Measurements from ENCODE around the gene CDKN2C. TPM values are rescaled to one million over a fixed set of nuclear protein-coding genes. Genes with fewer than 3 reads are reported as not detected.

Gene CDKN2C
- total RNA-seq, 1 experiment from 2014 or later, result not detected

GRCh38 chr1:50973875-50974617 lies 4.0 kb downstream of the CDKN2C start:
- H3K27ac Mint-ChIP-seq, result no peak overlapping the region
- H3K36me3 Mint-ChIP-seq, result no peaks in the 10 kb centered on the region
- TF ChIP-seq FOXP1 (CRISPR knock-in tag; IDR thresholded peaks at IDR 0.05; ENCODE audit: borderline replicate concordance) (no peak), ZNF425 (CRISPR knock-in tag; conservative IDR thresholded peaks at IDR 0.05) (no peak), AFF4 (CRISPR knock-in tag; IDR thresholded peaks at IDR 0.05; ENCODE audit: borderline replicate concordance) (no peak), ZNF138 (CRISPR knock-in tag; conservative IDR thresholded peaks at IDR 0.05) (no peak), FOXJ3 (CRISPR knock-in tag; IDR thresholded peaks at IDR 0.05; ENCODE audit: borderline replicate concordance) (no peak), USF1 (CRISPR knock-in tag; IDR thresholded peaks at IDR 0.05) (no peak), MLX (CRISPR knock-in tag; IDR thresholded peaks at IDR 0.05) (no peak), HMGXB4 (CRISPR knock-in tag; IDR thresholded peaks at IDR 0.05) (no peak), ZNF512 (CRISPR knock-in tag; IDR thresholded peaks at IDR 0.05; ENCODE audit: borderline replicate concordance) (no peak), TP53 (CRISPR knock-in tag; IDR thresholded peaks at IDR 0.05) (no peak), JUN (CRISPR knock-in tag; IDR thresholded peaks at IDR 0.05) (no peak), CBFB (CRISPR knock-in tag; IDR thresholded peaks at IDR 0.05; ENCODE audit: low read depth) (no peak), RORB (CRISPR knock-in tag; IDR thresholded peaks at IDR 0.05) (no peak), ZBTB43 (CRISPR knock-in tag; IDR thresholded peaks at IDR 0.05) (no peak), CREM (CRISPR knock-in tag; IDR thresholded peaks at IDR 0.05) (no peak), RELA (CRISPR knock-in tag; IDR thresholded peaks at IDR 0.05; ENCODE audit: borderline replicate concordance) (no peak)
- peaks cover 96% of the 10 kb centered on the region for H3K27me3 Mint-ChIP-seq (ENCODE audit: low read depth)
- DNase-seq (ENCODE audit: low spot score) (peak; percentile 24), ATAC-seq (no peak)
- CTCF ChIA-PET, result no interaction called here
- POLR2A ChIA-PET, result no interaction called here
- H3K9me3 Mint-ChIP-seq, result no peaks in the 10 kb centered on the region
- no peak overlapping the region for H3K4me3 Mint-ChIP-seq
- peaks cover 31% of the 10 kb centered on the region for H3K4me1 Mint-ChIP-seq
